Measurements from ENCODE around the gene RASSF8. TPM values are rescaled to one million over a fixed set of nuclear protein-coding genes. Genes with fewer than 3 reads are reported as not detected.
A peak's percentile ranks its signal among the peaks of the same experiment; 100 is the strongest.

RASSF8 gene
- total and polyA plus RNA-seq, 2 donors (not counting 3 experiments of a cell fraction or from before 2014, with no cell fraction given): 11.1 to 59.3 TPM

DNA sequence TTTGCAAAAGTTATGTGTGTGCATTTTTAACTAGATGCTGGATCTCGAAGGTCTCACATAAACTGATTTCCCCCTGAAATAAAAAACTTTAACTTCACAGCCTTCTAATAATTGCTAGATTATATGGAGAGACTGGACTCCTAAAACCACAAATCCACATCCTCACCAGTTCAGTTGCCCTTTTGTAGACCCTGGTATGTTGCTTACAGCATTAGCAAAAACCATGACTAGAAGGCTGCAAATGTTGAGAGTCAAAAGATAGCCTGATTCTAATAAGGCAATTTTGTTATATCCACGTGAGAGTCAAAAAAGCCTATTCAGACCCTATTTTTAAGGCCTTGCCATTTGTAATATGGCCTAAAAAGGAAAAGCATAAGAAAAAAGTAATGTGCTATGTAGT is 37.4 kb downstream of the RASSF8 start:
- Histone ChIP-seq H3K9me3 (replicated peaks; ENCODE audit: control insufficient read depth, insufficient read depth, low read length) (no peaks in the 10 kb centered on the region), H3K36me3 (ENCODE audit: control insufficient read depth in 2 of 2, extremely low read depth in 1 of 2, insufficient read depth in 2 of 2, low read length in 2 of 2) (no peaks in the 10 kb centered on the region), H3K27ac (ENCODE audit: insufficient read depth, low read depth, low read length) (peak overlapping the region; percentile 38), H2AFZ (ENCODE audit: low read depth, low read length) (no peak overlapping the region), H3K4me2 (ENCODE audit: insufficient read depth, low read length) (no peak overlapping the region), H3K9ac (replicated peaks; ENCODE audit: extremely low read depth, insufficient read depth, low read length) (no peak overlapping the region), H3K4me3 (replicated peaks in 1 of 3; ENCODE audit: insufficient read depth in 1 of 3, low read depth in 1 of 3, low read length in 3 of 3) (no peak overlapping the region), H3K79me2 (ENCODE audit: control insufficient read depth, insufficient read depth, low read length) (peaks cover 83% of the 10 kb centered on the region), H3K9me1 (replicated peaks; ENCODE audit: control insufficient read depth, extremely low read depth, insufficient read depth, low read length) (no peaks in the 10 kb centered on the region), H3K27me3 (ENCODE audit: control insufficient read depth in 2 of 2, insufficient read depth in 2 of 2, low read length in 2 of 2) (no peaks in the 10 kb centered on the region), H3K4me1 (ENCODE audit: control insufficient read depth, extremely low read depth, insufficient read depth, low read length) (peaks cover 31% of the 10 kb centered on the region), H4K20me1 (replicated peaks; ENCODE audit: control insufficient read depth, extremely low read depth, insufficient read depth, low read length) (no peaks in the 10 kb centered on the region)
- POLR2A ChIA-PET: no interaction called here
- intact Hi-C loops (cut with micrococcal nuclease) (no loop called here), dilution Hi-C loops (cut with MboI; ENCODE audit: extremely low pct_ligation_motif_present, low sequenced_read_pairs) (no loop called here)
- DNase-seq (ENCODE audit: low read depth, low spot score) (no peak), FAIRE-seq (no peak)
- no TSS peak for BruUV-seq (replicated peaks)
- CTCF ChIA-PET: interaction anchor here (1.0 to 1.5 kb wide), 2 partner anchors 17 to 36 kb away, joined by 3 read pairs; no protein-coding TSS in a partner anchor
- TF ChIP-seq JUN (IDR thresholded peaks at IDR 0.05; ENCODE audit: borderline replicate concordance, insufficient read depth, insufficient read length, low read depth) (no peak), POLR2AphosphoS5 (IDR thresholded peaks at IDR 0.05; ENCODE audit: insufficient read depth, low read depth, low read length) (no peak), MYC (IDR thresholded peaks at IDR 0.05; ENCODE audit: low read depth, low read length) (no peak), POLR2A (IDR thresholded peaks at IDR 0.05; ENCODE audit: low read depth, low read length) (no peak), GATA2 (IDR thresholded peaks at IDR 0.05; ENCODE audit: insufficient read depth, insufficient read length, low read depth, low read length) (no peak), FOS (IDR thresholded peaks at IDR 0.05; ENCODE audit: borderline replicate concordance, insufficient read depth, low read length) (no peak), EZH2 (IDR thresholded peaks at IDR 0.05; ENCODE audit: borderline replicate concordance, low read depth, low read length, severe bottlenecking) (no peak)
- TF ChIP-seq, protein P1, sequence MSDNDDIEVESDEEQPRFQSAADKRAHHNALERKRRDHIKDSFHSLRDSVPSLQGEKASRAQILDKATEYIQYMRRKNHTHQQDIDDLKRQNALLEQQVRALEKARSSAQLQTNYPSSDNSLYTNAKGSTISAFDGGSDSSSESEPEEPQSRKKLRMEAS (IDR thresholded peaks at IDR 0.05; ENCODE audit: insufficient read depth, insufficient read length): no peak
- TF ChIP-seq, protein P2, sequence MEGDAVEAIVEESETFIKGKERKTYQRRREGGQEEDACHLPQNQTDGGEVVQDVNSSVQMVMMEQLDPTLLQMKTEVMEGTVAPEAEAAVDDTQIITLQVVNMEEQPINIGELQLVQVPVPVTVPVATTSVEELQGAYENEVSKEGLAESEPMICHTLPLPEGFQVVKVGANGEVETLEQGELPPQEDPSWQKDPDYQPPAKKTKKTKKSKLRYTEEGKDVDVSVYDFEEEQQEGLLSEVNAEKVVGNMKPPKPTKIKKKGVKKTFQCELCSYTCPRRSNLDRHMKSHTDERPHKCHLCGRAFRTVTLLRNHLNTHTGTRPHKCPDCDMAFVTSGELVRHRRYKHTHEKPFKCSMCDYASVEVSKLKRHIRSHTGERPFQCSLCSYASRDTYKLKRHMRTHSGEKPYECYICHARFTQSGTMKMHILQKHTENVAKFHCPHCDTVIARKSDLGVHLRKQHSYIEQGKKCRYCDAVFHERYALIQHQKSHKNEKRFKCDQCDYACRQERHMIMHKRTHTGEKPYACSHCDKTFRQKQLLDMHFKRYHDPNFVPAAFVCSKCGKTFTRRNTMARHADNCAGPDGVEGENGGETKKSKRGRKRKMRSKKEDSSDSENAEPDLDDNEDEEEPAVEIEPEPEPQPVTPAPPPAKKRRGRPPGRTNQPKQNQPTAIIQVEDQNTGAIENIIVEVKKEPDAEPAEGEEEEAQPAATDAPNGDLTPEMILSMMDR (IDR thresholded peaks at IDR 0.05; ENCODE audit: extremely low read depth in 1 of 2, insufficient read depth in 1 of 2, low read depth in 1 of 2, low read length in 2 of 2): no peak

Measured in endothelial cell of umbilical vein (primary cell).